ENCODE results near the gene MTG2.

The MTG2 gene

DNA sequence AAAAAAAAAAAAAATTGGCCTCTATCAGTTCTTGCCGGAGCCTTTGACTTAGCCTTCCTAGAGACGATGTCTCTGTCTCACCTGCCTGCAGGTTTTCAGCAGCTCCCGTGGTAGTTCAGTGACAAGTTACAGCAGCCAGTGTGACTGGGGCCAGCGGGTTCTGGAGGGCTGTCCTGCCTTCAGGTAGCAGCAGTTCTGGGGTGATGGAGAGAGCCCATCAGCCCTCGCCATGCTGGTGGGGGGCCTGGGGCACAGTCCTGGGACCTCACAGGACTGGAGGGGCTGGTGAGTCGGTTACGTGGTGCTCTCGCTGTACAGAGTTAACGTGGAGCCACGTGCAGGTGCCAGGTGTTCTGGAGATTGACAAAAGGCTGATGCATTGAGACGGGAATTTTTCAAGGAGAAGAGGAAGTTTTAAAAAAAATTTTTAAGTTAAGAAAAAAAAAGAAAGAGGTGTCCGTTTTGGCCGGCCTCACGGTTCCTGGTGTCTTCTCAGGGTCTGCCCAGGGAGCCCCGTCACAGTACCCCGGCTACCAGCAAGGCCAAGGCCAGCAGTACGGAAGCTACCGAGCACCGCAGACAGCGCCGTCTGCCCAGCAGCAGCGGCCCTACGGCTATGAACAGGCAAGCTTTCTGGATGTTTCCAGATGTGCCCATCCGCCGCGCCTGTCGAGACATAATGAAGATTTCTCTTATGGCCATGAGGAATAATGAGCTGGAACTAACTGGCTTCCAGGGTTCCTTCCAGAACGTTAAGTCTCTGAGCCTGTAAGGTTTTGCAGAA is 8.6 kb upstream of the MTG2 start:
- TF ChIP-seq, protein P1, sequence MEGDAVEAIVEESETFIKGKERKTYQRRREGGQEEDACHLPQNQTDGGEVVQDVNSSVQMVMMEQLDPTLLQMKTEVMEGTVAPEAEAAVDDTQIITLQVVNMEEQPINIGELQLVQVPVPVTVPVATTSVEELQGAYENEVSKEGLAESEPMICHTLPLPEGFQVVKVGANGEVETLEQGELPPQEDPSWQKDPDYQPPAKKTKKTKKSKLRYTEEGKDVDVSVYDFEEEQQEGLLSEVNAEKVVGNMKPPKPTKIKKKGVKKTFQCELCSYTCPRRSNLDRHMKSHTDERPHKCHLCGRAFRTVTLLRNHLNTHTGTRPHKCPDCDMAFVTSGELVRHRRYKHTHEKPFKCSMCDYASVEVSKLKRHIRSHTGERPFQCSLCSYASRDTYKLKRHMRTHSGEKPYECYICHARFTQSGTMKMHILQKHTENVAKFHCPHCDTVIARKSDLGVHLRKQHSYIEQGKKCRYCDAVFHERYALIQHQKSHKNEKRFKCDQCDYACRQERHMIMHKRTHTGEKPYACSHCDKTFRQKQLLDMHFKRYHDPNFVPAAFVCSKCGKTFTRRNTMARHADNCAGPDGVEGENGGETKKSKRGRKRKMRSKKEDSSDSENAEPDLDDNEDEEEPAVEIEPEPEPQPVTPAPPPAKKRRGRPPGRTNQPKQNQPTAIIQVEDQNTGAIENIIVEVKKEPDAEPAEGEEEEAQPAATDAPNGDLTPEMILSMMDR (IDR thresholded peaks at IDR 0.05; ENCODE audit: control insufficient read depth, insufficient read depth, low read depth, low read length, missing control alignments) = no peak
- DNase-seq (ENCODE audit: low read depth) = no peak
- H3K4me3 ChIP-seq (ENCODE audit: control insufficient read depth, low read depth, low read length) = no peak overlapping the region

DNA sequence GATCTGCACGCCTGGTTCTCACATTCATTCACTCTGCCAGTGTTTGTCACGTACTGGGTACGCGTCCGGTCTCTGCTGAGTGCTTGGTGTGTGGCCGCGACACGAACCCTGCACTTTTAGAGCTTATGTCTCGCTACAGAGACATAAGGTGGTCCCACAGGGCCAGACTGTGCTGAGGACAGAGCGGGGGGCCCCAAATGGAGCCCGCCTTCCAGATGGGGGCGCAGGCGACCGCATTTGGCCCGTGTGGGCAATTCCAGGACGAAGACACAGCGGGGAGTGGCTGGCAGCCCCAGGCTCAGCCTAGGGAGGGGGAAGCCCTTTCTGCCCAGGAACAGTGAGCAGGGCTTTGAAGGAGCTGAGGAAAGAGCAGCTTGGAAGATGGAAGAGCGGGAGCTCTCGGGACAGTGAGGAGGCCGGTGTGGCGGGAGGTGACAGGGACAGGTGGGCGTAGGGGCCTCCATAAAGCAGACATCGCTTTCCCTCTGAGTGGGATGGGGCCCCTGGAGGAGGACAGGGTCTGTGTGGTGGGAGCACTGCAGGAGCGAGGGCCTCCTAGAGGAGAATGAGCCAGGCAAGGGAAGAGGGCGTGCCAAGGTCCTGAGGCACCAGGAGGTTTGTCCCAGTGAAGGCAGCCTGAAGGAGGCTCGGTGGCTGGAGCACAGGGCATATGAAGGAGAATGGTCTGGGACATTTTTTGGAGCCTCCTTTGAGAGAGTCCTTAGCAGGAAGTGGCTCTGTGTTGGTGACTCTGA is 7.8 kb upstream of the MTG2 start:
- no peak for DNase-seq (ENCODE audit: low read depth)
- TF ChIP-seq, protein P1 (IDR thresholded peaks at IDR 0.05; ENCODE audit: control insufficient read depth, insufficient read depth, low read depth, low read length, missing control alignments) = no peak
- no peak overlapping the region for H3K4me3 ChIP-seq (ENCODE audit: control insufficient read depth, low read depth, low read length)

DNA sequence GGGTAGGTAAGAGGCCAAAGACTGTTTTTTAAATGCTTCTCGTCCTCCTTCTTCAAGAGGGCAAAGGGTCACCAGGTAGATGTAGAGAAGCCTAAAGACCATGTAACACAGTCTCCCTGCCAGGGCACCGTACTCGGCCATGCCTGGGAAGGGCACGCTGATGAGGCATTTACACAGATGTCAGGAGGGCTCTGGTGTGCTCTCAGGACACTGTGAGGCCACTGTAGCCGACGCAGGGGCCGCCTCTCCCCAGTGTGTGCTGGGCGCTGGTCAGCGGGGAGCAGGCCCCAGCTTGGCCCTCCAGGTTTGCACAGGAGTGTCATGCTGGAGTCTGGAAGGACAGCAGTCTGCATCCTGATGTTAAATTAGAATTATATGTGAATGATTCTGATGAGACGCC is 7.1 kb upstream of the MTG2 start:
- H3K4me3 ChIP-seq (ENCODE audit: control insufficient read depth, low read depth, low read length) = no peak overlapping the region
- TF ChIP-seq, protein P1 (IDR thresholded peaks at IDR 0.05; ENCODE audit: control insufficient read depth, insufficient read depth, low read depth, low read length, missing control alignments) = no peak
- no peak for DNase-seq (ENCODE audit: low read depth)

DNA sequence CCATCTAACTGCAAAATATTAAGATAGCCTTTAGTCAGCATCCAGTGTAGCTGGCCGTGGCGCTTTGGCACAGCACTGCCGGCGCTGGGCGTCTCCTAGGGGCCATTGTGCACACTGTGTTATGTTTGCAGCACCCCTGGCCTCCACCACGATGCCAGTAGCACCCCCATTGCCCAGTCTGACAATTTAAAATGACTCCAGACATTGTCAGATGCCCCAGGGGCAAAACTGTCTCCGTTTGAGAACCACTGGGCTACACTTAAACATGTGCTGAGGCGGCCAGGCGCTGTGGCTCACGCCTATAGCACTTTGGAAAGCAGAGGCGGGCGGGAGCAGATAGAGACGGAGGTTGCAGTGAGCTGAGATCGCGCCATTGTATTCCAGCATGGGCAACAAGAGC is 6.0 kb upstream of the MTG2 start:
- TF ChIP-seq, protein P1 (IDR thresholded peaks at IDR 0.05; ENCODE audit: control insufficient read depth, insufficient read depth, low read depth, low read length, missing control alignments) = no peak
- H3K4me3 ChIP-seq (ENCODE audit: control insufficient read depth, low read depth, low read length) = no peak overlapping the region
- DNase-seq (ENCODE audit: low read depth) = no peak

DNA sequence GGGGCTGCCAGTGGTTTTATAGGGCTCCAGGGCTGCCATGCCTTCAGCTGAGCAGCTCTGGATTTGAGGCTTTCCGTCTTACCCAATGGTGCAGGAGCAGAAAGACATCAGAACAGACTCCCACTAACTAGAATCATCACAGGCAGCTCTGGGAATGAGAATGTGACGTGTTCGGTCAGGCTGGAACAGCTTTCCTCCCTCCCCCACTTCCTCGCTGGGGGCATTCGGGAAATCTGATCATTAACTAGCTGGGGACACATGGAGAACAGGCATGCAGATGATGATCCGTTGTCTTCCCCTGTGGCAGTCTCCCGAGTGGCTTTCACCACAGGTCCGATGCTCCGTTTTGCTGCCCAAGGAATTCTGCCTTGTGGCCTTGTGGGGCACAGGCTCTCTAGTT is 5.5 kb upstream of the MTG2 start:
- TF ChIP-seq, protein P1 (IDR thresholded peaks at IDR 0.05; ENCODE audit: control insufficient read depth, insufficient read depth, low read depth, low read length, missing control alignments) = no peak
- no peak overlapping the region for H3K4me3 ChIP-seq (ENCODE audit: control insufficient read depth, low read depth, low read length)
- no peak for DNase-seq (ENCODE audit: low read depth)

DNA sequence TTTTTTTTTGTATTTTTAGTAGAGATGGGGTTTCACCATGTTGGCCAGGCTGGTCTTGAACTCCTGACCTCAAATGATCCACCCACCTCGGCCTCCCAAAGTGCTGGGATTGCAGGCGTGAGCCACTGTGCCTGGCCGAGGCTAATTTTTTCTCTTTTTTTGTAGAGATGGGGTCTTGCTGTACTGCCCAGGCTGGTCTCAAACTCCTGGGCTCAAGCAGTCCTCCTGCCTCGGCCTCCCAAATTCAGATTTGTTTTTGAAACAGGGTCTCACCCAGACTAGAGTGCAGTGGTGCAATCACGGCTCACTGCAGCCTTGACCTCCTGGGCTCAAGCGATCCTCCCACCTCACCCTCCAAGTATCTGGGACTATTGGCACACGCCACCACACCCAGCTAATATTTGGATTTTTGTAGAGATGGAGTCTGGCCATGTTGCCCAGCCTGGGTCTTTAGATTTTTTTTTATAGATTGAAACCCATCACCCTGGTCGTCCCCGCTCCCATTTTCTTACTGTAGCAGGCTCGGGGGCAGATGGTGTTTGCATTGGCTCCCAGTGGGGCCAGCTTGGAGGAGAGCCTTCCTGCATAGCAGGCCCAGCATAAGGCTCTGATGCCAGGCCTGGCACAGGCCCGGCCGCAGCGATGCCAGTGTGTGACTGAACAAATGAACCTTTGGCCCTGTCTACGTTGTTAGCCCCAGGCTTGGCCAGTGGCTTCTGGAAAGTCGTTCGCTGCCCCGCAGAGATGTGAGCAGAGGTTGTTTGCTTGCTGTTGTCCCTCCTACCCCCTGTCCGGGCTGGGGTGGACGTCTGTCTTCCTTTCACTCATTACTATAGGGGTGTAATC is 4.3 kb upstream of the MTG2 start:
- DNase-seq (ENCODE audit: low read depth) = no peak
- TF ChIP-seq, protein P1 (IDR thresholded peaks at IDR 0.05; ENCODE audit: control insufficient read depth, insufficient read depth, low read depth, low read length, missing control alignments) = no peak
- H3K4me3 ChIP-seq (ENCODE audit: control insufficient read depth, low read depth, low read length) = no peak overlapping the region

Measured in AG09309 (cell line).